IMR-90 (cell line): ENCODE measurements around the gene ARMC10. TPM values are rescaled to one million over a fixed set of nuclear protein-coding genes. Genes with fewer than 3 reads are reported as not detected.

Experiments used
- ATAC-seq: fragments of 200-7000 bp; cut with Tn5 transposase; 2 replicates; pipeline ENCODE4 v1.9.1; 2020; ENCODE audit warnings: low read depth, mild to moderate bottlenecking, moderate library complexity
- BruUV-seq: library from RNA; stranded (reverse); fragments of 400-500 nt; replicated peaks from 2 replicates; lab custom pipeline; 2021; lab: Mats Ljungman, UMichigan
- CTCF ChIA-PET: fragments of 300-600 bp; formaldehyde crosslinking; extraction: SDS; loops from one replicate; lab custom pipeline; 2021; ENCODE audit warnings: antibody characterized with exemption; lab: Yijun Ruan, JAX
- POLR2A ChIA-PET: fragments of 300-600 bp; sonication (Branson Sonifier 250); formaldehyde crosslinking; loops from one replicate; lab custom pipeline; 2022; ENCODE audit warnings: antibody characterized with exemption; ENCODE audit not compliant: unreplicated experiment; lab: Charles Lee
- DNase-seq: peaks from one replicate; pipeline ENCODE4 v3.0.0; 2013
- H2AFZ ChIP-seq: replicated peaks from 2 replicates; pipeline ENCODE3; 2013; ENCODE audit warnings: low read length, mild to moderate bottlenecking; ENCODE audit not compliant: poor library complexity
- H2AK5ac ChIP-seq: 2 replicates; pipeline ENCODE4 v1.6.1; 2013; ENCODE audit warnings: low read depth, low read length, inconsistent platforms
- H2AK9ac ChIP-seq: replicated peaks from 2 replicates; pipeline ENCODE3; 2013; ENCODE audit warnings: mild to moderate bottlenecking, low read depth, low read length, moderate library complexity; ENCODE audit not compliant: poor library complexity
- H2BK120ac ChIP-seq: 2 replicates; pipeline ENCODE4 v1.6.1; 2013; ENCODE audit warnings: low read depth, low read length, inconsistent platforms
- H2BK15ac ChIP-seq: 3 replicates; pipeline ENCODE4 v1.6.1; 2013; ENCODE audit warnings: low read depth, low read length, inconsistent platforms
- H2BK20ac ChIP-seq: 2 replicates; pipeline ENCODE4 v1.6.1; 2013; ENCODE audit warnings: low read depth, mild to moderate bottlenecking, inconsistent platforms, low read length, moderate library complexity
- H2BK5ac ChIP-seq: 2 replicates; pipeline ENCODE4 v1.6.1; 2013; ENCODE audit warnings: mild to moderate bottlenecking, low read depth, low read length, inconsistent platforms; ENCODE audit not compliant: poor library complexity, severe bottlenecking
- H3K14ac ChIP-seq: replicated peaks from 2 replicates; pipeline ENCODE4 v1.6.1; 2013; ENCODE audit warnings: low read depth, low read length, inconsistent platforms
- H3K18ac ChIP-seq: 2 replicates; pipeline ENCODE4 v1.6.1; 2013; ENCODE audit warnings: low read depth, low read length, control low read depth
- H3K23ac ChIP-seq: 2 replicates; pipeline ENCODE4 v1.6.1; 2013; ENCODE audit warnings: low read depth, low read length, inconsistent platforms
- H3K27ac ChIP-seq: 2 replicates; pipeline ENCODE4 v1.5.1; 2013; ENCODE audit warnings: mild to moderate bottlenecking, control low read depth, low read length; ENCODE audit not compliant: insufficient read depth
- H3K27me3 ChIP-seq: 2 replicates; pipeline ENCODE4 v1.6.1; 2013; ENCODE audit warnings: low read length; ENCODE audit not compliant: control insufficient read depth, insufficient read depth
- H3K36me3 ChIP-seq: 2 replicates; pipeline ENCODE4 v1.6.1; 2013; ENCODE audit warnings: low read length, mixed read lengths; ENCODE audit not compliant: control insufficient read depth, insufficient read depth
- H3K4ac ChIP-seq: 2 replicates; pipeline ENCODE4 v1.6.1; 2013; ENCODE audit warnings: low read depth, low read length, inconsistent platforms
- H3K4me1 ChIP-seq: 2 replicates; pipeline ENCODE4 v1.6.1; 2013; ENCODE audit warnings: low read length, mixed read lengths; ENCODE audit not compliant: control insufficient read depth, insufficient read depth
- H3K4me2 ChIP-seq: 2 replicates; pipeline ENCODE4 v1.6.1; 2013; ENCODE audit warnings: low read depth, mild to moderate bottlenecking, control low read depth, low read length, moderate library complexity
- H3K4me3 ChIP-seq: 2 replicates; pipeline ENCODE4 v1.5.1; 2013; ENCODE audit warnings: low read depth, mild to moderate bottlenecking, control low read depth, low read length, moderate library complexity; ENCODE audit not compliant: insufficient read depth
- H3K56ac ChIP-seq: 2 replicates; pipeline ENCODE4 v1.6.1; 2013; ENCODE audit warnings: low read length, inconsistent platforms; ENCODE audit not compliant: insufficient read depth; ENCODE audit errors: extremely low read depth
- H3K79me1 ChIP-seq, 2 experiments: 2 replicates each; pipeline ENCODE4 v1.6.1; 2013; ENCODE audit warnings: low read length in 2 of 2, inconsistent platforms in 1 of 2, low read depth in 1 of 2
- H3K9ac ChIP-seq: 2 replicates; pipeline ENCODE4 v1.6.1; 2013; ENCODE audit warnings: low read depth, low read length, control low read depth
- H3K9me1 ChIP-seq: 2 replicates; pipeline ENCODE4 v1.6.1; 2013; ENCODE audit warnings: low read length, inconsistent platforms; ENCODE audit not compliant: insufficient read depth
- H3K9me3 ChIP-seq: 2 replicates; pipeline ENCODE4 v1.6.1; 2013; ENCODE audit warnings: low read length; ENCODE audit not compliant: control insufficient read depth, insufficient read depth
- H4K20me1 ChIP-seq: 2 replicates; pipeline ENCODE4 v1.6.1; 2013; ENCODE audit warnings: low read length, inconsistent platforms; ENCODE audit not compliant: insufficient read depth
- H4K5ac ChIP-seq: 2 replicates; pipeline ENCODE4 v1.6.1; 2013; ENCODE audit warnings: mild to moderate bottlenecking, low read depth, low read length, control low read depth
- H4K8ac ChIP-seq, 2 experiments: 2 replicates each; pipeline ENCODE4 v1.6.1; 2013; ENCODE audit warnings: low read depth in 2 of 2, low read length in 2 of 2, control low read depth in 1 of 2, inconsistent platforms in 1 of 2
- H4K91ac ChIP-seq: 2 replicates; pipeline ENCODE4 v1.6.1; 2013; ENCODE audit warnings: low read depth, low read length, inconsistent platforms; ENCODE audit not compliant: insufficient read depth
- CEBPB ChIP-seq: IDR thresholded peaks from 2 replicates; pipeline ENCODE4 v1.6.1; 2012; ENCODE audit warnings: low read depth, low read length, improper control_type of control experiment
- FOS ChIP-seq: fragments of 150-350 bp; IDR thresholded peaks from 2 replicates; pipeline ENCODE4 v1.6.1; 2016; ENCODE audit warnings: low read depth, low read length
- WGBS, 2 experiments: methylation state at CpG; one replicate each; pipeline versions ENCODE4 v1.1.5 to v1.1.7; 2013; ENCODE audit warnings: missing lambda C conversion rate in 2 of 2; ENCODE audit not compliant: insufficient read length in 1 of 2; ENCODE audit errors: extremely low coverage in 2 of 2; 5-methylcytosine and 5-hydroxymethylcytosine counted together
- dilution Hi-C: fragments of 300-500 bp; cut with HindIII; formaldehyde crosslinking; loops from one replicate; pipeline ENCODE4 v1.14.3; 2018; ENCODE audit warnings: low sequenced_read_pairs; ENCODE audit not compliant: unreplicated experiment
- in situ Hi-C: fragments of 300-500 bp; cut with MboI; formaldehyde crosslinking; loops from 3 replicates; pipeline ENCODE4 v1.14.3; 2019; ENCODE audit warnings: low sequenced_read_pairs, inconsistent platforms, mixed read lengths
- intact Hi-C: fragments of 100-400 bp; cut with micrococcal nuclease; formaldehyde crosslinking; loops from 2 replicates; pipeline ENCODE4 v1.10.0; 2022
- polyA plus RNA-seq, 3 experiments: library from polyadenylated mRNA; depleted of rRNA; stranded (reverse); fragments of >200 nt; gene quantifications; 2 replicates each; pipeline ENCODE4 v1.2.3, GENCODE V29; 2012; ENCODE audit warnings: low replicate concordance in 1 of 3
- total RNA-seq: library from RNA; depleted of rRNA; stranded (reverse); fragments of >200 nt; gene quantifications from 2 replicates; pipeline ENCODE4 v1.2.3, GENCODE V29; 2012

Gene ARMC10
- total and polyA plus RNA-seq, 2 of the 4 experiments (the other 2 are of a cell fraction) = 17.4 to 21.0 TPM

- no peaks in the 10 kb centered on the region for H4K20me1 ChIP-seq
- H2BK5ac ChIP-seq = no peak overlapping the region
- H2AK9ac ChIP-seq = no peak overlapping the region
- H3K14ac ChIP-seq = no peak overlapping the region
- peaks cover 6% of the 10 kb centered on the region; the same call in 1 of the 2 replicates for H3K9me1 ChIP-seq
- intact Hi-C loops = loop anchor here (5.0 kb wide), 1 partner anchor 51 kb away; no protein-coding TSS in a partner anchor
- DNase-seq = no peak
- no peak overlapping the region for H3K27ac ChIP-seq
- H3K18ac ChIP-seq = no peak overlapping the region
- ATAC-seq = no peak
- ChIA-PET POLR2A (no interaction called here), CTCF (no interaction called here)
- H3K4me3 ChIP-seq = no peak overlapping the region
- peaks cover 13 to 51% of the 10 kb centered on the region in 2 experiments for H3K79me1 ChIP-seq
- no peak overlapping the region for H2AK5ac ChIP-seq
- H4K91ac ChIP-seq = no peak overlapping the region
- no peak overlapping the region for H4K5ac ChIP-seq
- no peak overlapping the region for H3K23ac ChIP-seq
- H3K4me2 ChIP-seq = no peak overlapping the region
- dilution Hi-C loops = no loop called here
- H2AFZ ChIP-seq = no peak overlapping the region
- in situ Hi-C loops = no loop called here
- no TSS peak for BruUV-seq
- no peak overlapping the region for H2BK120ac ChIP-seq
- 100% methylated on average over 1 of the region's 7 CpGs; no CpG with 5 or more reads in 1 of the 2 experiments for WGBS, 2 experiments
- H3K4me1 ChIP-seq = peaks cover 2% of the 10 kb centered on the region; the same call in 1 of the 2 replicates
- H4K8ac ChIP-seq = no peak overlapping the region
- no peak overlapping the region for H3K9ac ChIP-seq
- H3K36me3 ChIP-seq = no peaks in the 10 kb centered on the region
- H3K56ac ChIP-seq = no peak overlapping the region
- no peaks in the 10 kb centered on the region for H3K27me3 ChIP-seq
- no peaks in the 10 kb centered on the region for H3K9me3 ChIP-seq
- TF ChIP-seq FOS = no peak
- TF ChIP-seq CEBPB = peak; percentile 37
- no peak overlapping the region for H2BK20ac ChIP-seq
- H3K4ac ChIP-seq = no peak overlapping the region
- H2BK15ac ChIP-seq = no peak overlapping the region
Measured at GRCh38 chr7:103076764-103077163, 1.8 kb downstream of the ARMC10 start.
